Vagina (tissue), 2 donors: ENCODE results near the gene ZNF385A. TPM values are rescaled to one million over a fixed set of nuclear protein-coding genes. Genes with fewer than 3 reads are reported as not detected.
"Not testable (repeated sequence)": the region's sequence is repeated elsewhere in the genome, so short reads cannot be mapped to it uniquely, and the experiment has no call there.

Experiments
- DNase-seq, 2 donors: peaks; one replicate each; pipeline ENCODE4 v3.0.0-alpha.2; 2017; ENCODE audit errors: extremely low spot score in 2 of 2
- H3K27ac ChIP-seq: fragments of 200-600 bp; sonication (generic); one replicate; pipeline ENCODE4 v1.5.1; 2019
- H3K27me3 ChIP-seq: fragments of 200-600 bp; sonication (generic); one replicate; pipeline ENCODE4 v1.5.1; 2019
- H3K36me3 ChIP-seq, 2 donors: fragments of 200-600 bp; sonication (generic); one replicate each; pipeline ENCODE4 v1.5.1; 2017 to 2019
- H3K4me1 ChIP-seq: fragments of 200-600 bp; sonication (generic); one replicate; pipeline ENCODE4 v1.5.1; 2019
- H3K4me3 ChIP-seq, 2 donors: fragments of 200-600 bp; sonication (generic); 1 replicate in 1 of 2; 2 replicates in 1 of 2; pipeline ENCODE4 v1.5.1; 2016 to 2019
- H3K9me3 ChIP-seq: fragments of 200-600 bp; sonication (generic); one replicate; pipeline ENCODE4 v1.5.1; 2019
- CTCF ChIP-seq, 3 experiments: fragments of 450-650 bp in 2 of 3; fragments of 200-600 bp in 1 of 3; sonication (generic) in 1 of 3; IDR thresholded peaks; one replicate each; pipeline ENCODE4 v1.5.1; 2017 to 2019; ENCODE audit warnings: antibody characterized with exemption in 3 of 3, mild to moderate bottlenecking in 2 of 3, moderate library complexity in 2 of 3
- POLR2A ChIP-seq, 2 donors: fragments of 450-650 bp; IDR thresholded peaks; one replicate each; pipeline ENCODE4 v1.6.1; 2017; ENCODE audit warnings: antibody characterized with exemption in 2 of 2, mild to moderate bottlenecking in 2 of 2, moderate library complexity in 2 of 2
- POLR2AphosphoS5 ChIP-seq, 2 donors: sonication (generic); formaldehyde crosslinking; IDR thresholded peaks; one replicate each; pipeline ENCODE4 v1.9.0; 2017; ENCODE audit warnings: antibody characterized with exemption in 2 of 2, mild to moderate bottlenecking in 2 of 2, low read depth in 1 of 2; ENCODE audit not compliant: insufficient read depth in 1 of 2
- intact Hi-C: fragments of 100-400 bp; cut with DNase I; formaldehyde crosslinking; loops from one replicate; pipeline ENCODE4 v1.15.1; 2023
- total RNA-seq: library from RNA; depleted of rRNA; stranded (reverse); fragments of >200 nt; gene quantifications from one replicate; pipeline ENCODE4 v1.2.3, GENCODE V29; 2016

ZNF385A gene
- total RNA-seq, 1 donor from 2014 or later = 38.8 TPM

- TF ChIP-seq POLR2AphosphoS5 (IDR thresholded peaks at IDR 0.05; ENCODE audit: insufficient read depth in 1 of 2, low read depth in 1 of 2) (no peak), POLR2A (IDR thresholded peaks at IDR 0.05) (no peak), CTCF (IDR thresholded peaks at IDR 0.05) (no peak)
- Histone ChIP-seq H3K4me1 (peaks cover 67% of the 10 kb centered on the region), H3K4me3 (no peak overlapping the region), H3K36me3 (no peaks in the 10 kb centered on the region), H3K27ac (no peak overlapping the region), H3K9me3 (no peaks in the 10 kb centered on the region), H3K27me3 (no peaks in the 10 kb centered on the region)
- intact Hi-C loops = no loop called here
- DNase-seq = no peak
These were observed 54.8 kb downstream of the ZNF385A start for GRCh38 chr12:54329759-54330158.

GRCh38 chr12:54328595-54329337, 55.8 kb downstream of the ZNF385A start:
- Histone ChIP-seq H3K27ac (no peak overlapping the region), H3K9me3 (no peaks in the 10 kb centered on the region), H3K4me1 (peaks cover 67% of the 10 kb centered on the region), H3K27me3 (no peaks in the 10 kb centered on the region), H3K36me3 (no peaks in the 10 kb centered on the region), H3K4me3 (no peak overlapping the region)
- no peak for DNase-seq
- intact Hi-C loops = no loop called here
- TF ChIP-seq CTCF (IDR thresholded peaks at IDR 0.05) (no peak), POLR2AphosphoS5 (IDR thresholded peaks at IDR 0.05; ENCODE audit: insufficient read depth in 1 of 2, low read depth in 1 of 2) (no peak), POLR2A (IDR thresholded peaks at IDR 0.05) (no peak)

- Histone ChIP-seq H3K4me3 (peak overlapping the region; percentile 82 to 85), H3K27ac (peak overlapping the region; percentile 80), H3K4me1 (peaks cover 50% of the 10 kb centered on the region)
- DNase-seq, H3K27me3 ChIP-seq, H3K36me3 ChIP-seq, intact Hi-C loops, H3K9me3 ChIP-seq: not testable (repeated sequence)
These were observed 59.0 kb downstream of the ZNF385A start for GRCh38 chr12:54325442-54326109.

GRCh38 chr12:54324617-54325441, 59.7 kb downstream of the ZNF385A start, which contains the start of gene COPZ1:
Gene COPZ1, plus strand, starts transcription at chr12:54325131. Its CDS starts 33 bp downstream, at chr12:54325164.
- Histone ChIP-seq H3K27me3 (no peaks in the 10 kb centered on the region), H3K4me3 (peak within 1 kb of the TSS; percentile 82 to 85), H3K4me1 (peaks cover 43% of the 10 kb centered on the region), H3K36me3 (no peaks in the 10 kb centered on the region), H3K9me3 (no peaks in the 10 kb centered on the region), H3K27ac (peak within 1 kb of the TSS; percentile 80)
- DNase-seq = peak; percentile 98 to 99
- intact Hi-C loops = no loop called here
- TF ChIP-seq POLR2A (IDR thresholded peaks at IDR 0.05) (peak in 1 of 2 donors; percentile 75), POLR2AphosphoS5 (IDR thresholded peaks at IDR 0.05; ENCODE audit: insufficient read depth in 1 of 2, low read depth in 1 of 2) (peak; percentile 90 to 95), CTCF (IDR thresholded peaks at IDR 0.05) (peak; percentile 36 to 52 (median 50))

- no peak overlapping the region for H3K27ac ChIP-seq
- intact Hi-C loops = no loop called here
- H3K9me3 ChIP-seq = no peaks in the 10 kb centered on the region
- no peaks in the 10 kb centered on the region for H3K27me3 ChIP-seq
- no peak for DNase-seq
- H3K4me3 ChIP-seq = no peak overlapping the region
- H3K36me3 ChIP-seq = no peaks in the 10 kb centered on the region
- TF ChIP-seq CTCF (IDR thresholded peaks at IDR 0.05) (no peak), POLR2A (IDR thresholded peaks at IDR 0.05) (no peak), POLR2AphosphoS5 (IDR thresholded peaks at IDR 0.05; ENCODE audit: insufficient read depth in 1 of 2, low read depth in 1 of 2) (no peak)
- H3K4me1 ChIP-seq = peaks cover 9% of the 10 kb centered on the region
These were observed 63.2 kb downstream of the ZNF385A start for GRCh38 chr12:54321363-54321762.
